ACHN (cell line): ENCODE measurements around the gene NIPBL.
"Not testable (repeated sequence)": the region's sequence is repeated elsewhere in the genome, so short reads cannot be mapped to it uniquely, and the experiment has no call there.

Experiments
- DNase-seq: peaks from one replicate; pipeline ENCODE4 v3.0.0-alpha.2; 2015
- in situ Hi-C: cut with HindIII; loops from 2 replicates; pipeline ENCODE4 v1.10.0; 2017; ENCODE audit warnings: low sequenced_read_pairs, low pct_ligation_motif_present, low pct_unique_long_range_greater_than_20kb

NIPBL gene

DNA sequence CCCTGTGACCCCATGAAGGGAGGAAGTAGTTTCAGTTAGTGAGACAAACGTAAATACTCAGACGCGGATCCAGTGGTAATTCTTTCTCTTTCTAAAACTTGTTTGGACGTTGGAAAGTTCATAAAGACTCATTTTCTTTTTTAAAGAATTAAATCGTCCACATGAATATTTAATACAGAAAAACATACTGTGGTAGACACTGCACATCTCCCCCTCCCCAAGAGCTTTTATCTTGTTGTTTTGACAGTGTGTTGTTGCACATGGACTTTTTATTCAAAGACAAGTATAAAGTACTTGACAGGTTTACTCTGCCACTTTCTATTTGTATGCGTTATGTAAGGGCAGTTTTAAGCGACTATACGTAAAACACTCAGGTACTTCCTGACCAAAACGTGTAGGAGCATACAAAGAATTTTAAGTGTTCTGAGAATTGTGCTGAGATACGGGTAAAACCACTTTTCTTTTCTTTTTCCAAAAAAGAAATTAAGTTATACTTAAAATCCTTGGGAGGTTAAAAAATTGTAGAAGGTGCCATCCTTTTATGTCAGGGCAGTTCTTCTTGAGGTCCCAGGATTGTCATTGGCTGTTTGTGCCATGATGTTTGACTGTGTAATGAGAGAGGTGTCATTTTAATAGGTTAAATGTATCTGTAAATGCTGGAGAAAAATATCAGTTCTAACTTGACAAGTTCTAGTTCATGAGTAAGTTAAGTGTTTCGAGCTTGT, 1.3 kb downstream of the NIPBL start:
- DNase-seq: peak; percentile 55
- in situ Hi-C loops: no loop called here

GRCh38 chr5:36878392-36879082, 2.0 kb downstream of the NIPBL start:
- peak; percentile 44 for DNase-seq
- in situ Hi-C loops: no loop called here

DNA sequence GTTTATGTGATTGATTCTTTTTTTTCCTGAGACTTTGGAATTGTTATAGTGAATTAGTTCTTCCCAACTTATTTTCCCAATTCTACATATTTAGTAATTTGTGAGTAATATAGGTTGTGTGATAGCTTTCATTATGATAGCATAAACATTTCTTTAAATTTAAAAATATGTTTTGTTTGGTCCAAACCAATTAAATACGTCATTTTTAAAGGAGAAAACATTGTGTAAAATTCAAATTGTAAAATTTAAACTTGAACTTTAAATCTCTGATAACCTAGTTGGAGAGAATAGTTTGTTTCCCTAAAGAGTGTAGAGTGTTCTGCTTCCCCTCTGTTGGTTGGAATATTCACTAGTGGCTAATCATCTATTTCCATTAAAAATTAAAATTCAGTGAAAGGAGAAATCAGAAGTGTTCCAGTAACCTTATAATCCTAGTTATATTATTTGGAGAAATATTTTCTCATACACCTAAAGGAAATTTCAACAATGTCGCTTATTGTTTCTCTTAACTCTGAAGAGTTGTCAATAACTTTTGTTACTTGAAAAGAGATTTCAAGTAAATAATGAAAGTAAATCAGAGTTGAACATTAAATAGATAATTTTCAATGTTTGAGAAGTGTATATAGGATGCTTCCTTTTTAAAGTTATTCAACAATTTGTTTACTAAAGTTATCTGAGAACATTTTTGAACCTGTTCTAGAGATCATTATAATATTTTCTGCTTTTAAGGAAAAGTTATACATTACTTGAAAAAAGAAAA, 2.9 kb downstream of the NIPBL start:
- in situ Hi-C loops: no loop called here
- no peak for DNase-seq

- DNase-seq: no peak
- in situ Hi-C loops: no loop called here
Measured at GRCh38 chr5:36880761-36881160, 4.2 kb downstream of the NIPBL start.

- in situ Hi-C loops: no loop called here
- DNase-seq: no peak
Measured at GRCh38 chr5:36881304-36881703, 4.7 kb downstream of the NIPBL start.

GRCh38 chr5:36881807-36882206, 5.2 kb downstream of the NIPBL start:
- in situ Hi-C loops: no loop called here
- DNase-seq: no peak

DNA sequence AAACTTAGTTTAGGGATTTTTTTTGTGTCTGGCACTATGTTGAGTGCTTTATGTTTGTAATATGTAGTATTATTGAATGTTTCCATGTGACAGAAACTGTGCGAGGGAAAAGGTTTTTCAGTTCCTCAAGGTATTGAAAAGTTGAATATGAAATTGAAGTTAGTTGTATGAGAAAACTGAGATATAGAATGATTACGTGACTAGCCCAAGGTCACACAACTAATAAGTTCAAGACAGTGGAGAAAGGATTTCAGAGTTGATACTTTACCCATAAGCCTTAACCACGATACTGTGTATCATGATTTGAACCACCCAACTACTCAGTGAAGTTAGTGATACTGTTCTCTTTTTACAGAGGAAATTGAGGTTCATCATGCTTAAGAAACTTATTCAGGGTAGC, 5.7 kb downstream of the NIPBL start:
- DNase-seq: no peak
- in situ Hi-C loops: no loop called here

GRCh38 chr5:36883894-36884462, 7.4 kb downstream of the NIPBL start:
- in situ Hi-C loops: no loop called here
- DNase-seq: no peak

DNA sequence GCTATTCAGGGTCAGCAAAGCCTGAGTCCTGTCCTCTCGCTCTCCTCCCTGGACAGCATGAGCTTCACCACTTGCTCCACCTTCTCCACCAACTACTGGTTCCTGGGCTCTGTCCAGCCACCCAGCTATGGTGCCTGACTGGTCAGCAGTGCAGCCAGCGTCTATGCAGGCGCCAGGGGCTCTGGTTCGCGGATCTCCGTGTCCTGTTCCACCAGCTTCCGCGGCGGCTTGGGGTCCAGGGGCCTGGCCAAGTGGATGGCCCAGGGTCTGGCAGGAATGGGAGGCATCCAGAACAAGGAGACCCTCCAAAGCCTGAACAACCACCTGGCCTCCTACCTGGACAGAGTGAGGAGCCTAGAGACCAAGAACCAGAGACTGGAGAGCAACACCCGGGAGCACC, 8.6 kb downstream of the NIPBL start:
- in situ Hi-C loops: no loop called here
- DNase-seq: no peak

DNA sequence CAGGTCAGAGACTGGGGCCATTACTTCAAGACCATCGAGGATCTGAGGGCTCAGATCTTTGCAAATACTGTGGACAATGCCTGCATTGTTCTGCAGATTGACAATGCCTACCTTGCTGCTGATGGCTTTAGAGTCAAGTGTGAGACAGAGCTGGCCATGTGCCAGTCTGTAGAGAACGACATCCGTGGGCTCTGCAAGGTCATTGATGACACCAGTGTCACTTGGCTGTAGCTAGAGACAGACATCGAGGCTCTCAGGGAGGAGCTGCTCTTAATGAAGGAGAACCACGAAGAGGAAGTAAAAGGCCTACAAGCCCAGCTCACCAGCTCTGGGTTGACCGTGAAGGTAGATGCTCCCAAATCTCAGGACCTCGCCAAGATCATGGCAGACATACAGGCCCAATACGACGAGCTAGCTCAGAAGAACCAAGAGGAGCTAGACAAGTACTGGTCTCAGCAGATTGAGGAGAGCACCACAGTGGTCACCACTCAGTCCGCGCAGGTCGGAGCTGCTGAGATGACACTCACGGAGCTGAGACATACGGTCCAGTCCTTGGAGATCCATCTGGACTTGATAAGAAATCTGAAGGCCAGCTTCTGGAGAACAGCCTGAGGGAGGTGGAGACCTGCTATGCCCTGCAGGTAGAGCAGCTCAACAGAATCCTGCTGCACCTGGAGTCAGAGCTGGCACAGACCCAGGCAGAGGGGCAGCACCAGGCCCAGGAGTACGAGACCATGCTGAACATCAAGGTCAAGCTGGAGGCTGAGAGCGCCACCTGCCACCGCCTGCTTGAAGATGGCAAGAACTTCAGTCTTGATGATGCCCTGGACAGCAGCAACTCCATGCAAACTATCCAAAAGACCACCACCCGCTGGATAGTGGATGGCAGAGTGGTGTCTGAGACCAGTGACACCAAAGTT, 9.3 kb downstream of the NIPBL start:
- DNase-seq: no peak
- in situ Hi-C loops: no loop called here

- in situ Hi-C loops: no loop called here
- DNase-seq: no peak
Measured at GRCh38 chr5:36886791-36887190, 10.2 kb downstream of the NIPBL start.

DNA sequence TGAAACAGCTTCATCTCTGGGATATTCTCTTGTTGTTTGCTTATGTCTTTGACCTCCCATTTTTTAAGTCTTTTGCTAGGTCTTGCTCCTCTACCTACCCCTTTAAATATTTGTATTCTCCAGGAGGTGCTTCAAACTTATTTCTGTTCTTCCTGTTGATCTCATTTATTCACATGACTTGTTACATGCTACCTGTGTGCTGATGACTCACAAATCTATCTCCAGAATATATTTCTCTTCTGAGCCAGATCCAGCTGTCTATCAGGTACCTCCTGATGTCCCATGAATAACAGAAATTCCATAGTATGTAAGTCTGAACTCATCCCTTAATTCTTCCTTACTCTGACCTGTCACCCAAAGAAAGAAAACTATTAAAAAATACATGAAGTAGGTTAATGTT, 11.0 kb downstream of the NIPBL start:
- no peak for DNase-seq
- in situ Hi-C loops: no loop called here

- no peak for DNase-seq
- in situ Hi-C loops: no loop called here
Measured at GRCh38 chr5:36888303-36888702, 11.7 kb downstream of the NIPBL start.

DNA sequence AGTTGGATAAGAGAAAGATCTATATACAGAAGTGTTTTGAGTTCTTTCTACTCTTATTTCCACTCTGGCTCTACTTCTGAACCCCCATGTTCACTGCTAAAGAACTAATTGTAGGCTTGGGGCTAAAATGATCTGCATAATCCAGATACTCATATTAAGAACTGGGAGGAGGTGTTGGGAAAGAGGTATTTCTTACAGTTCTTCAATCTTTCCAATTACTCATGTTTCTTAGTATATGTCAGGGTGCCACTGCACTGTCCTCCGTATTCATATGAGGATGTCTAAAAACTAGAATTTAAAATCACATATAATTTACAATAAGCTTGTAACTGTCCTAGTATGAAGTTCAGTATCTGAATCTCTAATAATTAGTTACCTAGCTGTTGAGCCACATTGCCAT, 12.7 kb downstream of the NIPBL start:
- no peak for DNase-seq
- in situ Hi-C loops: no loop called here

DNA sequence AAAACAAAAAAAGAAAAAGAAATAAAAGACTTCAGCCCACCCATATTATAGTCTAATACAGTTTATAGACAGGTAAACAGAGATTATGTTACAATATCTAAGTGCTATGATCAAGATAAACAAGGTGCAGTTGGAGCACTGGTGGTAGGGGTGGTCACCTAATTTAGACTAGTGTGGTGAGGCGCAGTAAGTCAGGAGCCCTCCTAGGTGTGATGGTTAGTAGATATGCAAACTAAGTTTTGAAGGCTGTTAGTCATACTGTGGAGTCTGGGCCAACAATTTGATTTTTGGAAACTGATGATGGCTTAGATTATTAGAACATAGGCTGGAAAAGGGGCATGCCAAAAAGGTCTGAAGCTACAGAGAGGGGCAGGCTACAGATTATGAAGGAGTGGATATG, 14.7 kb downstream of the NIPBL start:
- in situ Hi-C loops: no loop called here
- DNase-seq: no peak

GRCh38 chr5:36892085-36892830, 15.7 kb downstream of the NIPBL start:
- DNase-seq, in situ Hi-C loops: not testable (repeated sequence)

GRCh38 chr5:36894954-36895353, 18.4 kb downstream of the NIPBL start:
- in situ Hi-C loops: no loop called here
- no peak for DNase-seq

- in situ Hi-C loops: no loop called here
- DNase-seq: no peak
Measured at GRCh38 chr5:36896476-36896875, 19.9 kb downstream of the NIPBL start.
